HG03196 (cell line): Measurements from ENCODE around the gene COL20A1.
"Not testable (repeated sequence)": the region's sequence is repeated elsewhere in the genome, so short reads cannot be mapped to it uniquely, and the experiment has no call there.

Experiments used
- ATAC-seq: cut with Tn5 transposase; IDR thresholded peaks from one replicate; pipeline ENCODE4 v1.9.1; 2021; ENCODE audit not compliant: unreplicated experiment

The COL20A1 gene

DNA sequence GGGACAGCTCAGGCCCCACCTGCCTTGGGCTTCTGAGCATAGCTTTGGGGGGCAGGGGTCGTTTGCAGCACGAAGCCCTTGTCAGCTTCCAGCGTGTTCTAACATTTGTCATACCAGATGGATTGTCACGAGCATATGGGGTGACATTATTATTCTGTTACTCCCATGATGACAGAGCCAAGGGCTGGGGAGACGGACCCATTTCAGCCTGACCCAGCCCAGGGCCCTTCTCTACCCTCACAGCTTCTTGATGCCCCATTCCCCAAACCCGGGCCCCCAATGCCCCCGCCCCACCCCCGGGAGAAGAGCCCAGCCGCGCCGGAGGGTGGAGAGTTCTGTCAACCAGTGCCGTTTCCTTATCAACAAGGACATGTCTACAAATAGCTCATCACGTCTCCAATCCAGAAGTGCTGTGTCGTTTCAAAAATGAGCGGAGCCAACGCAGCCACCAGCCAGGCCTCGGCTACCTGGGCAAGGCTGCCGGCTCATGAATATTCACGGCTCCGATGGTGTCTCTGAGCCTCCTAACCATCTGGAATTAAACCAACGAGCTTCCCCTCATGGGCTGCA is 77.7 kb downstream of the COL20A1 start:
- no peak for ATAC-seq

DNA sequence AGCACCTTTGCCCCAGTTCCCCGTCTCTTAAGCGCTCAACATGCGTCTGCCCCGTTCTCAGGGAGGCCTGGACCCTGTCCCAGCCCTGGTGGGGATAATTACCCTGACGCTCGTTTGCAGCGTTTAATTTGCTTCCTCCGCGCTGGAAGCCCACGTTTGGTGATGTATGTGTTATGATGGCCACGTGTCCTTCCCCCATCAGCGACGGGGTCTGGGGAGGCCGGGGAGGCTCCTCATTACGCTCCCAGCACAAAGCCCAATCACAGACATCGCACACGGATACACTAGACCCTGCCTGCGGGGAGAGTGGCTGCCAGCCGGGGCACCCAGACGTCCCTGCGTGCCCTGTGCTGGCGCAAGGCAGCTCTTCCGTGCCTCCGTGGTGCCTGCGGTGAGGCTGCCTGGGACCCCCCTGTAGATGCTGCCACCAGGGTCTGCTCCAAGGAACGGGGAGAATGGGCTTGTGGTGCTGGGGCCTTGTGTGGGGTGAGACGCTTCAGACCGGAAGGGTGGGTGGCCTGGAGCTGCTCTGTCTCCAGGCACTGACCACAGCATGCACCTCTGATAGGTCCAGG is 78.4 kb downstream of the COL20A1 start:
- no peak for ATAC-seq

DNA sequence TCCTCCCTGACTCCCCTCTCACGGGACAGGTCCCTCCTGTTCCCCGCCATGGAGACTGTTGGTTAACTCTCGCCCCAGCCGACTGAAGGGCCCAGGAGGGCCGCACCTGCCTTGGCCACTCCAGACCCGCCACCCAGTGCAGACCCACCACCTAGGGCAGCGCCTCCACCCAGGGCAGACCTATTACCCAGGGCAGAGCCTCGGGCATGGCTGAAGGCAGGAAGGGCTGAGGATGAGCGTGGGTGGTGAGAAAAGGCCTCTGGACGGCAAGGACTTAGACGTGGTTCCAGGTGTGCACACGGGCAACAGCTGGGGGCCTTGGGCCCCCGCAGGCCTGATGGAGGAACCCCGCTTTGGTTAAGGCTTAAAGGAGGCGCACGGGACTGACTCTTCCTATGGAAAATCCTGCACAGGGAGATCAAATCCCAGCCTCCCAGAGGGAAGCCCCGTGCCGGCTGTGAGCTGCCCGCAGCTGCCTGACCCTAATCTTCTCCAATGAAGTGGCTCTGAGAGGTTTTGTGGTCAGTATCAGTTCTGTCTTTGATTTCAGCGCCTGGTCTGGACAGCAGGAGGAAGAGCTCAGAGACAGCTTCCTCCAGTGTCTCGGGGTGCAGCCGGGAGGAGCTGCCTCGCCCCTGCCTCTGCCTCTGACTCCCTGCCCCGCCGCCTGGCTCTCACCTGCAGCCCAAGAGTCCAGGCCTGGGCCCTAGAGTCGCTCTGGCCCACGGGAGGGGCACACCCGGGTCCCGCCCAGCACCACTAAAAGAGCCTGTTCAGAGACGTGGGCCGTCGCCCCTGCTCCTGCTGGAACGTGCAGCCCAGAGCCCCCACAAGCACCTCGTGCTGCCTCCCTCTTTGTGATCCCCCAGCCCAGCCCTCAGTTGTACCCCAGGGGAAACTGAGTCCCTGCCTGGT is 80.2 kb downstream of the COL20A1 start:
- ATAC-seq: no peak

DNA sequence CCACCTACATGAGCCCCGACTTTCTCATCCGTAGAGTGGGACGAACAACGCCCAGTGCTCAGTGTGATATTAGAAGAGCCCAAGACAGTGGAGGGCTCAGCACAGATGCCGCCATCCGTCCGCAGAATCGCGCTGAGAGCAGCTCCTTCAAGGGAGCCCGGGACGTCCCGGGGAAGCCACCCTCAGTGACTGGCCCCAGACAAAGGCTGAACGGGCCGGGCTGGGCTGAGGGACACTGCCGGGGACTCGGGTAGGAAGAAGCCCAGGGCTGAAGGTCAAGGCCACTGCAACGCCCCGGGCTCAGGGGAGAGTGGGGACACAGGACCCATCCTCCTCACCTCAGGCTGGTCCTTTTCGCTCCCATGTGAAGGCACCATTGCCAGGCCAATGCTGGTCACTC is 81.0 kb downstream of the COL20A1 start:
- ATAC-seq: no peak

DNA sequence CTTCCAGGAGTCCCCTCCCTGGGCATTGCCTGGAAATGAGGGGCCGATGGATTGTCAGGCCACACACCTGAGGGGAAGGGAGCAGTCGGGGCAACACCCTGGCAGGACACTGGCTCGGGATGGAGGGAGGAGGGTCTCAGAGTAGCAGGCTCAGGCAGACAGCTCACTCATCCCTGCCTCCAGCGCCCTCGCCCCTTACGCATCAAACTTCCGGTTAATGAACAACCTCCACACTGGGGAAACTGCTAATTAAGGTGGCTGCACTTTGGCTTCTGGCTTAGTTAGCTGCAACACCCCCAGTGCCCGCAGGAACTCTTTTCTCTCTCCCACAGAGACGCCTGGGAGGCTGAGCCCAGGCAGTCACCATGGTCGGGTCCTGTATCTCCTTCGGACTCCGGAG is 81.5 kb downstream of the COL20A1 start:
- no peak for ATAC-seq

DNA sequence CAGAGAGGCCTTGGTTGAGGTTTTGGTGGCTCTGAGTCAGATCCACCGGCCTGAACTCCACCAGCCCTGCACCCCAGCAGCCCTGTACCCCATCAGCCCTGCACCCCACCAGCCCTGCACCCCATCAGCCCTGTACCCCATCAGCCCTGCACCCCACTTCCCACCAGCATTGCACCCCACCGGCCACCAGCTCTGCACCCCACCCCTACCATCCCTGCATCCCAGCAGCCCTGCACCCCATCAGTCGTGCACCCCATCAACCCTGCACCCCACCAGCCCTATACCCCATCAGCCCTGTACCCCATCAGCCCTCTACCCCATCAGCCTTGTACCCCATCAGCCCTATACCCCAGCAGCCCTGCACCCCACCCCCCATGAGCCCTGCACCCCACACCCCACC is 82.5 kb downstream of the COL20A1 start:
- ATAC-seq: no peak

DNA sequence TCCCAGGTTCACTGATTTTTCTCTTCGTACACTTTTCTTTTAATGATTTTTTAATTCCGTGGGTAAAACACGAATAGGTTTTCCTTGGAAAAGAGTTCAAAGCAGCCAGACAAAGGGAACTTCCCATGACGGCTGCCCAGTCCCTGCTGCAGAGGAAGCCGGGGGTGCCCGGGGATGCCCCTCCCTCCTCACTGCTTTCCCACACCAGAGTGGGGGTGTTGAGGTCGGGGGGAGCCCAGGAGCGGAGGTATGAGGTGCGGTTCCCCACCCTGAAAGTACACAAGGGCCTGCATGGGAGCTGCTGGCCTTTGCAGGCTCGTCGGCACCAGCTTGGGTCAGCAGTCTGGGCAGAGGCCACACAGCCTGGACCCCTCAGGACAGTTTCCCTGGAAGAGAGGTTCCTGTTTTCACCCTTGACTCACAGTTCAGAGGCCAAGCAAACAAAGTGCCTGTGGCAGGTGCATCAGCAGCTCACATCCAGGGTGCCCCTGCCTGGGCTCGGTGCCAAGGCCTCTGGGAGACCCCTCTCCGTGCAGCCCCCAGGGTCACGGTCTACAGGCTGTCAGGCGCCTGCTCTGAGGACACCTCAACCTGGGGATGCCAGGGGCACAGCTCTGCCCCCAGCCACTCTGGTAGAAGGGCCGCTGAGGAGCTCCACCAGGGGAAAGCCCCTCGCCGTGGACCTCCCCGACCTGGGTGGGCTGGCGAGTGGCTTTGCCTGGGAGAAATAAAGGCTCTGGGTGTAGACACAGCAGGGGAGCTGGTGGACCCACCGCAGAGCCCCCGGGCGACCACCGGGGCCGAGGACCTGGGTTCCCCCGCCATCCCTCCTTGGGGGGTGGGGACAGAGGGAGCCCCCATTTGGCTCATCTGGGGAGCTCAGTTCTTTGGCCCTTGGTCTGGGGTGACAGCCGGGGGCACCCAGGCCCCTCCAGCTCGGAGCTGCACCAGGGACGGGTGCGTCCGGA is 83.6 kb downstream of the COL20A1 start:
- no peak for ATAC-seq

DNA sequence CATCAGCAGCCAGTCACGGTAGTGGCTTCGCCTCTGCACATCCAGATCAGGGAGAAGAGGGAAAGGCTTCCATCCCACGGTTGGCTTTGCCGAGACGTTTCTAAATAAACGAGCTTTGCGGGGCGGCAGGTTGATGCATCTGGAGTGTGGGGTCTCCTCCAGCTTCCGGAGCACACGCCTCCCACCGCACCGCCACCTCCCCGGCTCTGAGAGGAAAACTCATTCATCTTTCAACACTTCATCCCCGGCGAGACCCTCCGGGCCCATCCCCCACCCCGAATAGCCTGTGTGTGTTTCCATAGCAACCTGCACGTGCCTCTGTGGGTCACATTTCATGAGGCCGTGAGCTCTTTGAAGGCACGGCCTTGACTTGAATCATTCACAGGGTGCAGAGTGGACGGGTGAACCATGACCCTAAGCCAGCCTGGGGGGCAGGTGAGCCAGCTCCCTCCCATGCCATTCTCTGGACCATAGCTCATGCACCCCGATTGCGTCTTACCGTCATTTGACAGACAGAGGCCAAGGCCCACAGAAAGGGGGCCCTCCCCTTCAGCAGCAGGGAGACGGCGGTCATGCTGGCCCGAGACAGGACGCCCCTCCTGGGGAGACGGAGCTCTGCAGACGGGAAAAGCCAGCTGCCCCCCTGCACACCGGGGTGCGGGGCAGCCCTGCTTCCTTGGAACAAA is 84.4 kb downstream of the COL20A1 start:
- ATAC-seq: no peak

DNA sequence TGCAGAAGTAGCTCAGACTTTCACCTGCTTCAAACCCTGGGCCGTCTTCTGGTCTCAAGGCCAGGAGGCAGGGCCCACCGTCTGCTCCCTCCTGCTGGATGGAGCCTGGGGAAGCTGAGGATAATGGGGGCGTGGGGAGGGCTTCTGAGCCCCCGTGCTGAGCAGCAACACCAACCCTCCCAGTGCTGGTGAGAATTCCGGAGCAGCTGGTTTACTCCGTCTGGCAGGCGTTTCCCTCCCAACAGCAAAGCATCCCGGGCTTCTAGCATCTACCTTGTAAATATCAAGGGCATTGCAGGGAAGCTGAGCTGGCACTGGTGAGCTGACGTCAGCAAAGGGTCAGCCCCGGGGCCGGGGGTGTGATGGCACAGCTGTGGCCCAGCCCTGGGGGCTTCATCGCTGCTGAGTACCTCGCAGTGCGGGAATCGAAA is 85.0 kb downstream of the COL20A1 start:
- ATAC-seq: no peak

DNA sequence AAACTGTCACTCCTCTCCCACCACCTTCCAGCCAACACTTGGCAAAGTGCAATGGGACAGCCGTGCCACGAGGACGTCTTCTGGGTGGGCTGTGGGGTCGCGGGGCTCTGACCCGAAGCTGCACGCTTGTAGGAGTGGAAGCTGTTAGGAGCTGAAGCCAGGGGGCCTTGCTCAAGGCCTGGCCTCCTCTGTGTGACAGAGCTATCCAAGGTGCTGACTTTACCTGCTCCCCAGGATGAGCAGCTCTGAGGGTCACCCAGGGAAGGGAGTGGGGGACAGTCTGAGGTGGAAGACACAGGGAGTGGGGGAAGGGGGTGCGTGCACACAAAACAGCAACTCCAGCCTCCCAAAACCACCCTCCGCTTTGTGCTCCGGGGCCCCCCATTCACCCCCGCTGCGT is 85.6 kb downstream of the COL20A1 start:
- ATAC-seq: no peak

DNA sequence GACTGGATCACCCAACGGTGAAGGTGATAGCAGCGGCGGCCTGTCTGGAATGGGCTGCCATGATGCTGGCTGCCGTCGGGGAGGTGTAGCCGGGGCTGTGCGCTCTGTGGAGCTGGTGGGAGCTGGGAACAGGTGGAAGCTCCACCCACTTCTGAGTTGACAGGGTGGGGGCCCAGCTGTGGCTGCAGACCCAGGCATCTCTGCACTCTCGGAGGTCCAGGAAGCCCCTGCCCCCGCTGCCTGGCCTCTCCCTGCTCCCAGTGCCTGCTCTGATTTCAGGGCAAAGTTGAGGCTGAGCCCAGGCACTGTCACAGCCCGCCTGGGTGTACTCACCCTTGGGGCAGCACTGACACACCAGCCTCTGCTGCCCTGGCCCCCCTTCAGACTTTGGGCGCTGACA is 86.3 kb downstream of the COL20A1 start:
- no peak for ATAC-seq

DNA sequence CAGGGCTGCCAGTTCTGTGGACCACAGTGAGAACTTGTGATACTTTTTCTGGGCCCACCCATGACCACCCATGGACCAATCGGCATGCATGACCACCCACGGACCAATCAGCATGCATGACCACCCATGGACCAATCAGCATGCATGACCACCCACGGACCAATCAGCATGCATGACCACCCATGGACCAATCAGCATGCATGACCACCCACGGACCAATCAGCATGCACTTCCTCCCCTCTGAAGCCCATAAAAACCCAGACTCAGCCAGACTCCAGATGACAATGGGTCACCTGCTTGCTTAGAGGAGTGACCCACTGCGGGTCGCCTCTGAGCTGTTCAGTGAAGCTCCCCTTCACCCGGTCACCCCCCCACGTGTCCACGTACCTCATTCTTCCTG is 86.9 kb downstream of the COL20A1 start:
- ATAC-seq: not testable (repeated sequence)

DNA sequence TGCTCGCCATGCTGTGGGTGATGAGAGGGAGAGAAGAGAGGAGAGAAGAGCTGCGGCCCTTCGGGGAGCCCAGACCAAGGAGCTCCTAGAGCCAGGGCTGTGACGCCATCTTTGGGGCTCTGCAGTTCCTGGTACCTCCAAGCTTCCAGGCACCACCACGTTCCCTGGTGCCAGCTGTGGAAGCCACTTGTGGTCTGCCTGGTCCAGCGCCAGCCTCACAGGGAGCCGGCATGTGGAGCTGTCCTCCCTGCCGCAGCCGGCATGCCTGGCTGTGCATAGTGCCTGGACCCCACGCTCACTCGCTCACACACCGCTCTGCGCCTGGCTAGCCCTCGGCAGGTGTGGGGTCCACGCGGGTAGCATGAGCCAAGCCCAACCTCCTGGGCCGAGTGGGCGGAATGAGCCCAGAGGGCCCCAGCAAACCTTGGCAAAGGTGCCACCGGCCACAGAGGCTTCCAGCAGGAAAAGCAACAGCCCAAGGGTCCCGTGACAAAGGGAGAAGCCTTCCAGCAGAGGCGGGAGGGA is 87.4 kb downstream of the COL20A1 start:
- no peak for ATAC-seq

DNA sequence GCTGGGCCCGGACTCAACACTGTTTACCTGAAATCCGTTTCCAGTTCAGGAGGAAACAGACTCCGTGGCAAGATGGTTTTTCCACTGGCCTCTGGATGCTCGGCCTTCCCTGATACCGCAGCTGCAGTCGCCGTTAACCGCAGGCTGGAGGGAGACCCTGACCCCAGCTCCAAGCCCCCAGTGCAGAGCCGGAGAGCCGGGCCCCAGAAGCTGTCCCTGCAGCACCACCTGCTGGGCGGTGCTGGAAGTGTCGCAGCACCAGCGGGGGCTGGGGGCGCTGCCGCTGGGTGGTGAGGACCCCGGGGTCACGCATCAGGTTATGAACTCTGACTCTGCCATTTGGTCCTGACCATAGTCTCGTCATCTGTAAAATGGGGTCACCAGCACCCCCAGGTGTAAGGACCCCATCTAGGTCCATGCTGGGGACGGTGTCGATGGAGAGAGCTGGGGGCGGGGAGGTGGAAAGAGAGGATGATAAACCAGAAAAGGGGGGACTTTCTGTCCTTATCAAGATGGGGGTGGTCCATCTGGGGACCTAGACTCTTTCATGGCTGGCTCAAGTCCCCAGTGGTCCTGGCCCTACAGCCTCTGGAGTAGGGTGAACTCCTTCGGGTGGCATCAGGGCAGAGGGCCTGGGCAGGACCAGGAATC is 88.9 kb downstream of the COL20A1 start:
- ATAC-seq: no peak

DNA sequence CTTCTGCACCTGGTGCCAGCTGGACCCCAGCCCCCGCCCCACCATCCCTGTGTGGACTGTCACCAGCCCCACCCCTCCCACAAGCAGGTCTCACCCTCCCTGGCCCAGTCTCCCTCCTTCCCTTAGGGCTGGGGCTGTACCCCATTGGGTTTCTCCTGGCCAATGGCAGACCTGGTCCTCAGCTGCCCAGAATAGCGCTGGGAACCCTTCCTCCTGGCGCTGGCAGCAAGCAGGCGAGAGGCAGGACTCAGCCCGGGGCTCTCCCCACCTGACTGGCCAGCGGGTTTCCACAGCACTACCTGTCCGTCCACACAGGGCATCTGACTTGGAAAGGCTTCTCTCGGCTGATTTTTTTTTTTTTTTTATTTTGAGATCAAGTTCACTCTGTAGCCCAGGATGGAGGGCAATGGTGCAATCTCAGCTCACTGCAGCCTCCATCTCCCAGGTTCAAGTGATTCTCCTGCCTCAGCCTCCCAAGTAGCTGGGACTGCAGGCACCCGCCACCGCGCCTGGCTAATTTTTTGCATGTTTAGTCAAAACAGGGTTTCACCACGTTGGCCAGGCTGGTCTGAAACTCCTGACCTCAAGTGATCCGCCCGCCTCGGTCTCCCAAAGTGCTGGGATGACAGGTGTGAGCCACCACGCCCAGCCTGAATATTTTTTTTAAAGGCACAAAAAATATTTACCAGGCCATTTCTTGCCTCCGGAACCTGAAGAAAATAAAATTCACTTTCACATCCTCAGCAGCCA is 89.7 kb downstream of the COL20A1 start:
- no peak for ATAC-seq

DNA sequence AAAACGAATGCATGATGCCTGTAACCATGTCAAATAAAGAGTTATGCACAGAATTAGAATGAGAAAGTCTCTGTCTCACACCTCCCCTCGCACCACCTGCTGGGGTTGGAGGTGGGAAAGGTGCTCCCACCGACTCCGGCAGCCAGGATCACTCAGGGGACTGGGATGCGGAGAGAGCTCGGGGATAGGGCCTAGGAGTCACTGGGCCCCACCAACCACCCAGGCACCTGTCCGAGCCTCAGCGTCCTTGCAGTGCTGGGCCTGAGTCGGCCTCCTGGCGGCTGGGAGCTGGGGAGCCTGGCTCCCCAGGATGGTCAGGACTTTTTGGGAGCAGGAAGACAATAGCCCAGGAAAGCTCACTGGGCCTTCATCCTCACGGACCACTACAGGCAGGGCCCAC is 90.6 kb downstream of the COL20A1 start:
- ATAC-seq: no peak

DNA sequence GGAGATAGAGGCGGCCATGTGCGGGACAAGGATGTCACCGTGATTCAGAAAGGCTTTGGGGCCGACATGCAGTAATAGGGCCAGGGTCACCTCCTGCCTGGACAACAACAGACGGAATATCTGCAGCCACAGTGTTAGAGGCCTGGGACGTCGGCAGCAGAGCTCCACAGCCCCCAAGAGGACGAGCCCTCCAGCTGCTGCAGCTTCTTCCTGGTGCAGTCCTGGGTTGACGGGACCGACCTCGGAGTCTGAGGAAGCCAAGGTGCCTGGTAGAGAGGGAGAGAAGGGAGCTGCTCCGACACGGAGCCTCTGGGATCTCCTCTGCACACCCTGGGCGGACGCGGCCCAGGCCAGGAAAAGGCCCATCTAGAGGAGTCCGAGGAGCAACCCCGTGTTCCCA is 91.3 kb downstream of the COL20A1 start:
- no peak for ATAC-seq
